Measurements from ENCODE around the gene GALNT10. TPM values are rescaled to one million over a fixed set of nuclear protein-coding genes. Genes with fewer than 3 reads are reported as not detected.

Gene GALNT10
- polyA plus RNA-seq, 2 of the 4 experiments (the other 2 are of a cell fraction) = 110 to 156 TPM

GRCh38 chr5:154331924-154332323, 141.4 kb downstream of the GALNT10 start:
- DNase-seq (ENCODE audit: low read depth in 1 of 2, low spot score in 1 of 2) (no peak), FAIRE-seq (no peak), ATAC-seq (peak in 1 of 2 experiments; percentile 14; a peak in 1 of 6 replicates)
- WGBS (ENCODE audit: missing lambda C conversion rate) = 81% methylated on average over 3 of the region's 3 CpGs
- Histone ChIP-seq H3K4me3 (no peak overlapping the region), H3K9me3 (no peaks in the 10 kb centered on the region), H3K4me2 (no peak overlapping the region), H3K27ac (peak overlapping the region in 1 of 2 experiments; percentile 17; a peak in 2 of 6 replicates), H3K4me1 (no peaks in the 10 kb centered on the region)
- TF ChIP-seq RAD21 (conservative IDR thresholded peaks at IDR 0.05 in 1 of 2, IDR thresholded peaks at IDR 0.05 in 1 of 2) = peak in 1 of 2 experiments; percentile 21; a peak in 2 of 5 replicates
- TF ChIP-seq ATOH8 (CRISPR knock-in tag; IDR thresholded peaks at IDR 0.05; ENCODE audit: low read depth) = no peak
- POLR2A ChIA-PET = interaction anchor here (0.6 kb wide), 1 partner anchor 65 kb away, joined by 3 read pairs; no protein-coding TSS in a partner anchor
- CTCF ChIA-PET = interaction anchor here (1.0 to 2.1 kb wide), 5 partner anchors 8 to 73 kb away, joined by 3 to 9 read pairs (median 3); no protein-coding TSS in a partner anchor

- Histone ChIP-seq H3K4me3 (no peak overlapping the region), H3K27ac (peak overlapping the region in 1 of 2 experiments; percentile 17; a peak in 1 of 6 replicates), H3K4me2 (no peak overlapping the region), H3K9me3 (no peaks in the 10 kb centered on the region), H3K4me1 (no peaks in the 10 kb centered on the region)
- no peak for ATAC-seq
- TF ChIP-seq HMGXB4 (CRISPR knock-in tag; IDR thresholded peaks at IDR 0.05; ENCODE audit: borderline replicate concordance) = no peak
- no peak for TF ChIP-seq HEYL (CRISPR knock-in tag; IDR thresholded peaks at IDR 0.05)
- TF ChIP-seq FOSL2 (IDR thresholded peaks at IDR 0.05) = no peak
- TF ChIP-seq FOSL2 (CRISPR knock-in tag; IDR thresholded peaks at IDR 0.05) = no peak
- TF ChIP-seq FOSB (CRISPR knock-in tag; IDR thresholded peaks at IDR 0.05) = no peak
- no peak for TF ChIP-seq EHF (CRISPR knock-in tag; IDR thresholded peaks at IDR 0.05)
- TF ChIP-seq GATA3 (IDR thresholded peaks at IDR 0.05; ENCODE audit: borderline replicate concordance) = no peak
- no peak for TF ChIP-seq FOXS1 (CRISPR knock-in tag; IDR thresholded peaks at IDR 0.05)
- no peak for TF ChIP-seq POLR2AphosphoS2 (conservative IDR thresholded peaks at IDR 0.05; ENCODE audit: low read length)
- no peak for TF ChIP-seq ATOH8 (CRISPR knock-in tag; IDR thresholded peaks at IDR 0.05; ENCODE audit: low read depth)
- no peak for DNase-seq (ENCODE audit: low read depth in 1 of 2, low spot score in 1 of 2)
- no peak for FAIRE-seq
- ChIA-PET CTCF (interaction anchor here (1.6 to 2.1 kb wide), 2 partner anchors 10 to 73 kb away, joined by 5 to 9 read pairs; no protein-coding TSS in a partner anchor), POLR2A (no interaction called here)
- WGBS (ENCODE audit: missing lambda C conversion rate) = 95% methylated on average over 6 of the region's 6 CpGs
Measured at GRCh38 chr5:154332451-154332850, 141.9 kb downstream of the GALNT10 start.

GRCh38 chr5:154333016-154333415, 142.5 kb downstream of the GALNT10 start:
- no peak for TF ChIP-seq ELK1 (IDR thresholded peaks at IDR 0.05; ENCODE audit: low read depth, low read length)
- no peak for TF ChIP-seq ATOH8 (CRISPR knock-in tag; IDR thresholded peaks at IDR 0.05; ENCODE audit: low read depth)
- TF ChIP-seq CBX2 (IDR thresholded peaks at IDR 0.05; ENCODE audit: borderline replicate concordance, low read depth) = no peak
- peak in 1 of 2 experiments; percentile 9; a peak in 1 of 5 replicates for TF ChIP-seq RAD21 (conservative IDR thresholded peaks at IDR 0.05 in 1 of 2, IDR thresholded peaks at IDR 0.05 in 1 of 2)
- TF ChIP-seq KDM1A (IDR thresholded peaks at IDR 0.05; ENCODE audit: low read depth) = no peak; the same call in 1 of the 2 replicates
- no peaks in the 10 kb centered on the region for H3K9me3 ChIP-seq
- FAIRE-seq (no peak), DNase-seq (ENCODE audit: low read depth in 1 of 2, low spot score in 1 of 2) (no peak), ATAC-seq (no peak)
- no peak overlapping the region for H3K4me2 ChIP-seq
- WGBS (ENCODE audit: missing lambda C conversion rate) = 92% methylated on average over 4 of the region's 4 CpGs
- no peak overlapping the region for H3K4me3 ChIP-seq
- H3K4me1 ChIP-seq = no peaks in the 10 kb centered on the region
- POLR2A ChIA-PET = no interaction called here
- CTCF ChIA-PET = interaction anchor here (2.1 kb wide), 1 partner anchor 11 kb away, joined by 5 read pairs; no protein-coding TSS in a partner anchor
- no peak overlapping the region for H3K27ac ChIP-seq
